Fibroblast of upper back skin (primary cell): ENCODE results near the gene ANXA4.
"Not testable (repeated sequence)": the region's sequence is repeated elsewhere in the genome, so short reads cannot be mapped to it uniquely, and the experiment has no call there.

Experiments
- DNase-seq: peaks from one replicate; pipeline ENCODE4 v3.0.0-alpha.2; 2013

The ANXA4 gene

GRCh38 chr2:69811591-69811990 is 69.7 kb downstream of the ANXA4 start:
- DNase-seq: no peak

- DNase-seq: no peak
These were observed 73.8 kb downstream of the ANXA4 start for GRCh38 chr2:69815717-69816116.

GRCh38 chr2:69816923-69817542 is 75.1 kb downstream of the ANXA4 start:
- DNase-seq: peak; percentile 84

GRCh38 chr2:69817729-69818501 is 76.0 kb downstream of the ANXA4 start:
- no peak for DNase-seq

GRCh38 chr2:69827796-69828540 is 86.0 kb downstream of the ANXA4 start:
- DNase-seq: peak; percentile 51

GRCh38 chr2:69828938-69829255 is 87.0 kb downstream of the ANXA4 start:
- DNase-seq: no peak

- peak; percentile 95 for DNase-seq
These were observed 87.5 kb downstream of the ANXA4 start, which contains the start of gene GMCL1 for GRCh38 chr2:69829256-69830044. Gene GMCL1, plus strand, starts transcription at chr2:69829660. Its CDS starts 233 bp downstream, at chr2:69829893.

- peak; percentile 7 for DNase-seq
These were observed 88.3 kb downstream of the ANXA4 start for GRCh38 chr2:69830045-69830905.

- not testable (repeated sequence) for DNase-seq
These were observed 88.9 kb downstream of the ANXA4 start for GRCh38 chr2:69830906-69831241.

GRCh38 chr2:69831354-69831905 is 89.5 kb downstream of the ANXA4 start:
- peak; percentile 49 for DNase-seq

- no peak for DNase-seq
These were observed 91.8 kb downstream of the ANXA4 start for GRCh38 chr2:69833752-69834151.

GRCh38 chr2:69835666-69836065 is 93.7 kb downstream of the ANXA4 start:
- no peak for DNase-seq

- DNase-seq: no peak
These were observed 94.4 kb downstream of the ANXA4 start for GRCh38 chr2:69836316-69836715.

- DNase-seq: no peak
These were observed 95.6 kb downstream of the ANXA4 start for GRCh38 chr2:69837533-69837932.

- DNase-seq: no peak
These were observed 102.1 kb downstream of the ANXA4 start for GRCh38 chr2:69843993-69844392.

- DNase-seq: no peak
These were observed 102.6 kb downstream of the ANXA4 start for GRCh38 chr2:69844560-69844959.

- no peak for DNase-seq
These were observed 104.5 kb downstream of the ANXA4 start for GRCh38 chr2:69846182-69847067.

- DNase-seq: no peak
These were observed 105.3 kb downstream of the ANXA4 start for GRCh38 chr2:69847068-69847828.

GRCh38 chr2:69848186-69848790 is 106.4 kb downstream of the ANXA4 start:
- no peak for DNase-seq

GRCh38 chr2:69858261-69858660 is 116.3 kb downstream of the ANXA4 start:
- no peak for DNase-seq
